ENCODE data around the gene RAB11FIP2. TPM values are rescaled to one million over a fixed set of nuclear protein-coding genes. Genes with fewer than 3 reads are reported as not detected.

RAB11FIP2 gene
- total and polyA plus RNA-seq, 10 donors = 3.3 to 38.5 (median 22.6) TPM

DNA sequence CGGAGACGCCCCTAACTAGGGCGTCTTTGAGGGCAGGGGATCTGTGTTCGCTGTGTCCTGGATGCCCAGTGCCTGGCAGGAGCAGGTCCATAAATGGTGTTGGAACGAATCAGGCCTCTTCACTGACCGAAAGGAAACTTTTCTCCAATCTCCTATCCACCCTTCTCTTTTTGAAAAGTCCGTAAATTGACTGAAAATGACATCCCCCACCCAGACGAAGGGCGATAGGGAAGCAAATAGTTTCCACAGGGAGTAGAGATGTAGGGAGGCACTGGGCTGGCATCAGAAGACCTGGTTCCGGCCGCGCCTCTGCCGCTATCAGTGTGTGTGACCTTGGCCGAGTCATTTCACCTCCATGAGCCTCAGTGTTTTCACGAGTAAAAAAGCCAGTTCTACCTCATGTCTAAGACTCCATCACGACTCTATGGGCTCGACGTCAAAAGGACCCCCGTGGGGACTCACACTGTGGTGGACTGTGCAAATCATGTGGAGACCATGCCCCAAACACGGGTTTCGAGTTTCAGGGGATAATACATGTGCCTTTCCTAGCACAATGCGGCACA lies 497 bp upstream of the RAB11FIP2 start:
- WGBS, 5 donors = 58 to 61% (median 60%) methylated on average over 22 of the region's 22 CpGs
- no peaks in the 10 kb centered on the region for H3K36me3 ChIP-seq
- H3K27me3 ChIP-seq (replicated peaks in 1 of 7) = no peaks in the 10 kb centered on the region
- TF ChIP-seq POLR2AphosphoS5 (IDR thresholded peaks at IDR 0.05) = no peak
- TF ChIP-seq, protein P1, sequence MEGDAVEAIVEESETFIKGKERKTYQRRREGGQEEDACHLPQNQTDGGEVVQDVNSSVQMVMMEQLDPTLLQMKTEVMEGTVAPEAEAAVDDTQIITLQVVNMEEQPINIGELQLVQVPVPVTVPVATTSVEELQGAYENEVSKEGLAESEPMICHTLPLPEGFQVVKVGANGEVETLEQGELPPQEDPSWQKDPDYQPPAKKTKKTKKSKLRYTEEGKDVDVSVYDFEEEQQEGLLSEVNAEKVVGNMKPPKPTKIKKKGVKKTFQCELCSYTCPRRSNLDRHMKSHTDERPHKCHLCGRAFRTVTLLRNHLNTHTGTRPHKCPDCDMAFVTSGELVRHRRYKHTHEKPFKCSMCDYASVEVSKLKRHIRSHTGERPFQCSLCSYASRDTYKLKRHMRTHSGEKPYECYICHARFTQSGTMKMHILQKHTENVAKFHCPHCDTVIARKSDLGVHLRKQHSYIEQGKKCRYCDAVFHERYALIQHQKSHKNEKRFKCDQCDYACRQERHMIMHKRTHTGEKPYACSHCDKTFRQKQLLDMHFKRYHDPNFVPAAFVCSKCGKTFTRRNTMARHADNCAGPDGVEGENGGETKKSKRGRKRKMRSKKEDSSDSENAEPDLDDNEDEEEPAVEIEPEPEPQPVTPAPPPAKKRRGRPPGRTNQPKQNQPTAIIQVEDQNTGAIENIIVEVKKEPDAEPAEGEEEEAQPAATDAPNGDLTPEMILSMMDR (IDR thresholded peaks at IDR 0.05 in 8 of 11, conservative IDR thresholded peaks at IDR 0.05 in 3 of 11) = no peak
- TF ChIP-seq POLR2A (IDR thresholded peaks at IDR 0.05) = no peak
- H3K27ac ChIP-seq = peak overlapping the region; percentile 77 to 98 (median 94)
- intact Hi-C loops (cut with DNase I; ENCODE audit: low total_unique reads) = no loop called here
- peaks cover 19 to 48% (median 38%) of the 10 kb centered on the region in 6 donors for H3K4me1 ChIP-seq
- no peaks in the 10 kb centered on the region for H3K9me3 ChIP-seq
- H3K4me3 ChIP-seq = peak overlapping the region; percentile 76 to 96 (median 89)
- DNase-seq = peak; percentile 80

DNA sequence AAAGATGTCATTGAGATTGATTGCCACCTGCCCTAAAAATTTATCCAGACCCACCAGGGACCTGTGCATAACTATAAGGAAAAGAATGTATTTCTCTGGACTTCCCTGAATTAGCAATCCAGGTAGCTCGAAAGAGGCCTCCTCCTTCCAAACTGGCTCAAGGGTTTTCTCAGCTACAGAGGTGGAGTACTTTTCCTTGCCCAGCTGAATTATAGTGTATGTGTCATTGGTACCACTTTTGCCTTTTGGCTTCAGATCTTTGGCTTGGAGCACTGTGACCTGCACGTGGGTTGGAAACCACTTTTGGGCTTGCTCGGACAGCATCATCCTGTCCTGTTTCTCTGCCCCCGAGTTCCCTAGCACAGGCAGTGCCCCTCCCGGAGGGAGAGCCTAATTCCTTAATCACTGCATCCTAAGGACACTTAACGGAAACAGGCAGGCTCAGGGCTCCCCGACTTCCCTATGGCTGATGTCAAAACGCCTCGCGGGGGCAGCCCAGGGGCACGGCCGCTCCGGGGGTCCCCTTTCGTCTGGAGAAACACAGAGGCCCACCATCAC lies 825 bp downstream of the RAB11FIP2 start:
- intact Hi-C loops (cut with DNase I; ENCODE audit: low total_unique reads) = no loop called here
- DNase-seq = no peak
- WGBS, 5 donors = 1 to 2% (median 1%) methylated on average over 11 to 14 of the region's 14 CpGs

DNA sequence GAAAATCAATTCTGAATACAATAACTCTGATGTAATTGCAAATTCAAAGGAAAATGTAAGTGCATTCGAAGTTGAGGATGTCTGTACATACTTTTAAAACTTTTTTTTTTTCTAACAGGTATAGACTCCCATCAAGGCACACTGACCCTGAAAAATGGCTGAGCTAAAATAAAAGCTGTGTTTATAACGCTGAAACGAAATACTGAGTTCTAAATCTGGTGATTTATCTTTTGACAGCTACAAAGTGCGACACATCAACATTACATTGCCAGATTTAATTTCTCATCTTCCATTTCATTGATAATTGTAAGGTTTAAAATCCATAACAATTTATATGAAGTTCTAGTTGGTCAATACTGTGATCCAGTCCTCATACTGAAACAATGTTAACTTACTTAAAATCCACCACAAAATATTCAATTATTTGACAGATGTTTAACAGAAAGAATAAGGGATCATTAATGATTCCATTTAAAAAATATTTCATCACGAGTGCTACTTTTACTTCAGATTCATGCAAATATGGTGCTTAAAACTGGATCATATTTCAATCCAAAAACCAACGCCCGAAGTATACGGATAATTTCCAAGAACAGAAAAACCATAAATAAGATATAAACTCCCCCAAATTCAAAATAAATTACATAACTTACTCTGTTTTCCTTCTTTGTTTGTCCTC lies 1.4 kb downstream of the RAB11FIP2 start:
- H3K4me1 ChIP-seq = peaks cover 19 to 64% (median 45%) of the 10 kb centered on the region in 6 donors
- H3K4me3 ChIP-seq = peak overlapping the region in 6 of 8 donors; percentile 76 to 96 (median 89)
- intact Hi-C loops (cut with DNase I; ENCODE audit: low total_unique reads) = no loop called here
- no peaks in the 10 kb centered on the region for H3K36me3 ChIP-seq
- no peak for DNase-seq
- H3K27me3 ChIP-seq (replicated peaks in 1 of 7) = no peaks in the 10 kb centered on the region
- WGBS, 5 donors = 63 to 80% (median 71%) methylated on average over 8 of the region's 8 CpGs
- TF ChIP-seq POLR2AphosphoS5 (IDR thresholded peaks at IDR 0.05) (no peak), POLR2A (IDR thresholded peaks at IDR 0.05) (no peak)
- TF ChIP-seq, protein P1 (IDR thresholded peaks at IDR 0.05 in 8 of 11, conservative IDR thresholded peaks at IDR 0.05 in 3 of 11) = no peak
- H3K9me3 ChIP-seq = no peaks in the 10 kb centered on the region
- H3K27ac ChIP-seq = peak overlapping the region in 7 of 8 donors; percentile 90 to 98 (median 94)

More for the DNA sequence above, 825 bp downstream of the RAB11FIP2 start:
- TF ChIP-seq POLR2A (IDR thresholded peaks at IDR 0.05) = no peak
- Histone ChIP-seq H3K36me3 (no peaks in the 10 kb centered on the region), H3K4me1 (peaks cover 19 to 62% (median 45%) of the 10 kb centered on the region in 6 donors), H3K9me3 (no peaks in the 10 kb centered on the region), H3K4me3 (peak overlapping the region; percentile 76 to 96 (median 89)), H3K27me3 (replicated peaks in 1 of 7) (no peaks in the 10 kb centered on the region), H3K27ac (peak overlapping the region; percentile 77 to 98 (median 94))

DNA sequence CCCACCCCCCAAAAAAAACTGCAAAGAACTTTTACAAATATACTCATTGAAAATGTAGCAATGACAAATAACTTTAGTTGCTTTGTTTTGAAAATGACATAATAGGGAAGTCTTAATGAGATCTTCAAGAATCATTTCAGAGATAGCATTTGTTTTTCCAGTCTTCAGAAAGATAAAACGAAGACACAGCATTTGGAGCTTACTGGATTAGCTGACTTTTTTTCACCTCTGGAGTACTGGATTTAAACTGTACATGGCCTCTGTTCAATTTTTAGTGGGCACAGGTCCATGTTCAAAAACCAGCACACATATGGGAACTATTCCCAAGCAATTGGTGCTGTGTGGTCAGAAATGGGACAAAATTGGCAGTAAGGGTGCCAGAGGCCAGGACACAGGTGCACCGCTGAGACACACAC lies 3.9 kb downstream of the RAB11FIP2 start:
- DNase-seq = no peak
- no peak overlapping the region for H3K4me3 ChIP-seq
- peaks cover 0 to 18% (median 0%) of the 10 kb centered on the region in 6 donors for H3K36me3 ChIP-seq
- no peaks in the 10 kb centered on the region for H3K27me3 ChIP-seq (replicated peaks in 1 of 7)
- 84 to 90% (median 88%) methylated on average over 2 of the region's 2 CpGs for WGBS, 5 donors
- TF ChIP-seq, protein P1 (IDR thresholded peaks at IDR 0.05 in 8 of 11, conservative IDR thresholded peaks at IDR 0.05 in 3 of 11) = no peak
- TF ChIP-seq POLR2A (IDR thresholded peaks at IDR 0.05) = no peak
- TF ChIP-seq POLR2AphosphoS5 (IDR thresholded peaks at IDR 0.05) = no peak
- H3K4me1 ChIP-seq = peaks cover 19 to 77% (median 45%) of the 10 kb centered on the region in 6 donors
- H3K9me3 ChIP-seq = no peaks in the 10 kb centered on the region
- H3K27ac ChIP-seq = no peak overlapping the region
- intact Hi-C loops (cut with DNase I; ENCODE audit: low total_unique reads) = no loop called here

All from spleen (tissue), 11 donors.